BLaER1 treated with 17β-estradiol and CSF1 and Interleukin-3, amounts not matched to agents 10 nM and 100 nM (cell line): Measurements from ENCODE around the gene ABHD17A.
"Not testable (repeated sequence)": the region's sequence is repeated elsewhere in the genome, so short reads cannot be mapped to it uniquely, and the experiment has no call there.

Experiments used
- H3K27ac ChIP-seq, 11 experiments: shearing (Covaris generic); formaldehyde crosslinking; 2 replicates each; pipeline ENCODE4 v1.8.1; 2022
- H3K27me3 ChIP-seq, 11 experiments: shearing (Covaris generic); formaldehyde crosslinking; 2 replicates each; pipeline ENCODE4 v1.8.1; 2022
- H3K36me3 ChIP-seq, 11 experiments: shearing (Covaris generic); formaldehyde crosslinking; 2 replicates each; pipeline ENCODE4 v1.8.1; 2022
- H3K4me1 ChIP-seq, 10 experiments: shearing (Covaris generic); formaldehyde crosslinking; 2 replicates each; pipeline ENCODE4 v1.8.1; 2022
- H3K4me2 ChIP-seq, 11 experiments: shearing (Covaris generic); formaldehyde crosslinking; 2 replicates each; pipeline ENCODE4 v1.8.1; 2022
- H3K4me3 ChIP-seq, 10 experiments: shearing (Covaris generic); formaldehyde crosslinking; 2 replicates each; pipeline ENCODE4 v1.8.1; 2022
- H3K9ac ChIP-seq, 11 experiments: shearing (Covaris generic); formaldehyde crosslinking; 2 replicates each; pipeline ENCODE4 v1.8.1; 2022
- H3K9me3 ChIP-seq, 11 experiments: shearing (Covaris generic); formaldehyde crosslinking; replicated peaks in 1 of 11; 2 replicates each; pipeline ENCODE4 v1.8.1; 2022
- H4K20me1 ChIP-seq, 11 experiments: shearing (Covaris generic); formaldehyde crosslinking; 2 replicates each; pipeline ENCODE4 v1.8.1; 2022
- Cebpa-rat ChIP-seq, 11 experiments: shearing (Covaris generic); IDR thresholded peaks; 2 replicates each; pipeline ENCODE4 v1.8.1; 2022

The ABHD17A gene

DNA sequence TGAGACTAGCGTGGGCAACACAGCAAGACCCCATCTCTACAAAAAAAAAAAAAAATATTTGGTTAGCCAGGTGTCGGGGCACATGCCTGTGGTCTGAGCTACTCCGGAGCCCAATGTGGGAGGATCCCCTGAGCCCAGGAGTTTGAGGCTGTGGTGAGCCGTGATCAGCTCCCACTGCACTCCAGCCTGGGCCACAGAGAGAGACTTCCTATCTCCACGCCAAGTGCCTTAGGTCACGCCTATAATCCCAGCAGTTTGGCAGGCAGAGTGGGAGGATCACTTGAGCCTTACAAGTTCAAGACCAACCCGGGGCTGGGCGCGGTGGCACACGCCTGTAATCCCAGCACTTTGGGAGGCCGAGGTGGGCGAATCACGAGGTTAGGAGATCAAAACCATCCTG lies 11.2 kb upstream of the ABHD17A start:
- Histone ChIP-seq H3K36me3 (no peaks in the 10 kb centered on the region), H3K9ac (peak overlapping the region; percentile 60 to 80 (median 73); a peak in 20 of 22 replicates), H4K20me1 (no peaks in the 10 kb centered on the region), H3K27me3 (no peaks in the 10 kb centered on the region), H3K9me3 (no peaks in the 10 kb centered on the region), H3K27ac (peak overlapping the region; percentile 71 to 91 (median 82)), H3K4me3 (peak overlapping the region in 5 of 10 experiments; percentile 30 to 57 (median 43); a peak in 3 of 20 replicates), H3K4me1 (peaks cover 41 to 71% (median 65%) of the 10 kb centered on the region in 10 experiments), H3K4me2 (peak overlapping the region; percentile 65 to 92 (median 83))
- TF ChIP-seq Cebpa-rat (IDR thresholded peaks at IDR 0.05): no peak

DNA sequence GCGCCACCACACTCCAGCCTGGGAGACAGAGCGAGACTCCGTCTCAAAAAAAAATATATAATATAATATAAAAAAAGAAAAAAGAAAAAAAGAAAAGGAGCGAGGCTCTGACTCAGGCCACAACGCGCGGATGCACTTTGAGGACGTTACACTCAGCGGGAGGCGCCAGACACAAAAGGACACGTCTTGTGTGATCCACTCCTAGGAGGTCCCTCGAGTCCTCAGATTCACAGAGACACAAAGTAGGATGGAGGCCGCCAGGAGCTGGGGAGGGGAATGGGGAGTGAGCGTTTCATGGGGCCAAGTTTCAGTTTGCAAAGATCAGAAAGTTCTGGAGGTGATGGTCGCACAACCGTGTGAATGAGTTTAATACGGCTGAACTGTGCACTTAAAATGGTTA lies 8.5 kb upstream of the ABHD17A start:
- H3K36me3 ChIP-seq: no peaks in the 10 kb centered on the region
- no peaks in the 10 kb centered on the region for H3K9me3 ChIP-seq
- peaks cover 36 to 67% (median 60%) of the 10 kb centered on the region in 10 experiments for H3K4me1 ChIP-seq
- no peak overlapping the region for H3K9ac ChIP-seq
- no peaks in the 10 kb centered on the region for H3K27me3 ChIP-seq
- peak overlapping the region in 6 of 11 experiments; percentile 8 to 87 (median 58); a peak in 6 of 22 replicates for H3K4me2 ChIP-seq
- peak overlapping the region in 4 of 11 experiments; percentile 22 to 84 (median 28); a peak in 5 of 22 replicates for H3K27ac ChIP-seq
- H3K4me3 ChIP-seq: no peak overlapping the region
- no peaks in the 10 kb centered on the region for H4K20me1 ChIP-seq
- no peak for TF ChIP-seq Cebpa-rat (IDR thresholded peaks at IDR 0.05)

DNA sequence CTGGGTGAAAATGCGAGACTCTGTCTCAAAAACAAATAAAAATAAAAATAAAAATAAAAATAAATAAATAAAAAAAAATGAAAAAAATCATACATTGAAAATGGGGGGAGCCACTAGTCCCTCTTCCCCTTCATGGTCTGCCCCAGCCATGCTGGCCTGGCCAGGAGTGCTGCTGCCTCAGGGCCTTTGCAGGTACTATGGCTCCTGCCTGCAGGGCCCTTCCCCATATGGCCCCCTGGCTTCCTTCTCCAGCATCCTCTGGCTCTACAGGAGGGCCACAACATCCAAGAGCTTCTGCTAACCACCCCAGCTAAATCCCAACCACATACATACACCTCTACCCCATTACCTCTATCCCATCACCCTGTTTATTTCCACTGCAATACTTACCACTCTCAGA lies 4.6 kb upstream of the ABHD17A start:
- Histone ChIP-seq H3K27ac (0 out of 22 replicates have a peak overlapping the region, but pooled peaks of 1 of the 11 experiments have one; percentile 6), H3K4me3 (no peak overlapping the region), H3K9me3 (no peaks in the 10 kb centered on the region), H3K27me3 (no peaks in the 10 kb centered on the region), H3K4me1 (peaks cover 27 to 53% (median 46%) of the 10 kb centered on the region in 10 experiments), H3K36me3 (no peaks in the 10 kb centered on the region), H4K20me1 (peaks cover 0 to 2% (median 1%) of the 10 kb centered on the region in 11 experiments; a peak in 14 of 22 replicates), H3K4me2 (no peak overlapping the region), H3K9ac (no peak overlapping the region)
- TF ChIP-seq Cebpa-rat (IDR thresholded peaks at IDR 0.05): no peak

DNA sequence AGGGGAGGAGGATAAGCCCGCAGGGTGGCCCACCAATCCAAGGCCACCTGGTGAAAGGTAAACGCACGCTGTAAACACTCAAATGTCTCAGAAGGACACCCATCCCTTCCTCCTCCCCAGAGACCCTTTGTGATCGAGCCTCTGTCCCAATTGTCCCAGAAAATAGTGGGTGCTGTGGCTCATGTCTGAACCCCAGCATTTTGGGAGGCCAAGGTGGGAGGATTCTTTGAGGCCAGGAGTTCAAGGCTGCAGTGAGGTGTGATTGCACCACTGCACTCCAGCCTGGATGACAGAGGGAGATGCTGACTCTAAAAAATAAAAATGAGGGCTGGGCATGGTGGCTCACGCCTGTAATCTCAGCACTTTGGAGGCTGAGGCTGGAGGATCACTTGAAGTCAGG lies 3.1 kb upstream of the ABHD17A start:
- peak overlapping the region in 1 of 11 experiments; percentile 61; a peak in 1 of 22 replicates for H3K27ac ChIP-seq
- H3K4me1 ChIP-seq: peaks cover 28 to 53% (median 44%) of the 10 kb centered on the region in 10 experiments
- no peaks in the 10 kb centered on the region for H3K27me3 ChIP-seq
- no peaks in the 10 kb centered on the region for H3K9me3 ChIP-seq
- H3K4me3 ChIP-seq: no peak overlapping the region
- TF ChIP-seq Cebpa-rat (IDR thresholded peaks at IDR 0.05): no peak
- H4K20me1 ChIP-seq: peaks cover 14 to 17% (median 17%) of the 10 kb centered on the region in 11 experiments
- H3K4me2 ChIP-seq: no peak overlapping the region
- 0 out of 22 replicates have a peak, but pooled peaks cover 0 to under 1% (median 0%) of the 10 kb centered on the region in 11 experiments for H3K36me3 ChIP-seq
- 0 out of 22 replicates have a peak overlapping the region, but pooled peaks of 1 of the 11 experiments have one; percentile 29 for H3K9ac ChIP-seq

DNA sequence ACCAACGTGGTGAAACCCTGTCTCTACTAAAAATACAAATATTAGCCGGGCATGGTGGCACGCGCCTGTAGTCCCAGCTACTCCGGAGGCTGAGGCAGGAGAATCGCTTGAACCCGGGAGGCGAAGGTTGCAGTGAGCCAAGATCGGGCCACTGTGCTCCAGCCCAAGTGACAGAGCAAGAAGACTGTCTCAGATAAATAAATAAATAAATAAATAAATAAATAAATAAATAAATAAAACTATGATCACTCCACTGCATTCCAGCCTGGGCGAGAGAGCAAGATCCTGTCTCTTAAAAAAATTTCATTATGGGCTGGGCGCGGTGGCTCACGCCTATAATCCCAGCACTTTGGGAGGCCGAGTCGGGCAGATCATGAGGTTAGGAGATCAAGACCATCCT lies 1.1 kb upstream of the ABHD17A start:
- H4K20me1 ChIP-seq: peaks cover 26 to 36% (median 34%) of the 10 kb centered on the region in 11 experiments
- not testable (repeated sequence) for H3K27me3 ChIP-seq, H3K36me3 ChIP-seq, H3K4me3 ChIP-seq, H3K9me3 ChIP-seq, H3K9ac ChIP-seq
- peak overlapping the region in 1 of 11 experiments; percentile 61; a peak in 1 of 22 replicates for H3K27ac ChIP-seq
- peaks cover 47 to 58% (median 53%) of the 10 kb centered on the region in 10 experiments for H3K4me1 ChIP-seq
- H3K4me2 ChIP-seq: peak overlapping the region in 9 of 11 experiments; percentile 26 to 56 (median 41); a peak in 12 of 22 replicates

DNA sequence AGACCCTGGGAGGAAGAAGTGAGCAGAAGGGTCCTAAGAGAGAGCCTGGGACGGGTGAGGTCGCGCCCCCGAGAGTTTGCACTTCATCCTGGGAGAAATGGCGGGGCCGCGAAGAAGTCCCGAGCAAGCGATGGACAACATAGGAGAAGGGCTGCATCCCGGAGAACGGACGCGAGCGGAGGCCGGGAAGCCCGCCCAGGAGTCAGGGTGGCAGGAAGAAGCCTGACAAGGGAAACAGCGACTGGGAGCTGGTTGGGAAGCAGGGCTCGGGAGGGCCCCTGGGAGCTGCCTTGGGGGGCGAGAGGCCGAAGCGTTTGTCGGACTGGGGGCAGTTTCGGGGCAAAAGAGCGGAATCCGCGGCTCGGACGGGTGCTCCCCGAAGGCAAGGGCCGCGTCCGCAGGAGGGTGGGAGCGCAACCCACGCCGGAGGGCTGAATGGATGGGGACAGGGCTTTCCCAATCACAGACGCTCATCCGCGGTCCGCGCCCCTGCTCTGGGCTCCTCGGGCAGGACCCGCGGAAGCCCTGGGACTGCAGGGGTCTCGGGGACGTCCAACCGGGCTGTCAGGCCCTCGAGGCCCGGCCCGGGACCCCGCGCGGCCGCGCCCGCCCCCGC lies 469 bp downstream of the ABHD17A start:
- peak overlapping the region; percentile 75 to 89 (median 84) for H3K27ac ChIP-seq
- TF ChIP-seq Cebpa-rat (IDR thresholded peaks at IDR 0.05): no peak
- H3K9me3 ChIP-seq: no peaks in the 10 kb centered on the region
- H3K4me3 ChIP-seq: peak overlapping the region; percentile 85 to 99 (median 97)
- peaks cover 38 to 50% (median 45%) of the 10 kb centered on the region in 11 experiments for H4K20me1 ChIP-seq
- H3K4me2 ChIP-seq: peak overlapping the region; percentile 95 to 100 (median 99)
- H3K36me3 ChIP-seq: peaks cover 0 to 18% (median 11%) of the 10 kb centered on the region in 11 experiments; a peak in 13 of 22 replicates
- H3K9ac ChIP-seq: peak overlapping the region; percentile 86 to 96 (median 93)
- no peaks in the 10 kb centered on the region for H3K27me3 ChIP-seq
- H3K4me1 ChIP-seq: peaks cover 55 to 70% (median 64%) of the 10 kb centered on the region in 10 experiments

DNA sequence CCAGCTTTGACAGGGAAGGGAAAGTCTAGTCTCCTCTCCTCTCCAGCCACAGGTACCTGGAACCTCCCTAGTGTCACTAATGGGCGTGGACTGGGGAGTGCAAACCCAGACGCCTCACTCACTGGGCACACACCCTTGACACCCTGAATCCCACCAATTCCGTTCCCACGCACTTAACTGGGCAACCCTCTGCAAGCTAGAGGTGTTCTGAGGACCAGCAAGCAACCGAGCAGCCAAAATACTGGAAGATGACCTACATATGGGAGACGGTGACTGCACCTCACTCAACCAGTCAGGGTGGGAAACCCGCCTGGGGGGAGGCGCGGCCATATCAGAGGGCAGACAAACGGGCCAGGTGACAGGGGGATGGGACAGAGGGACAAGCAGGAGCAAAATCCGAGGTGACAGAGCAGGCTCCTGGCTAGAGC lies 991 bp downstream of the ABHD17A start:
- peaks cover 0 to 19% (median 11%) of the 10 kb centered on the region in 11 experiments; a peak in 13 of 22 replicates for H3K36me3 ChIP-seq
- H3K9ac ChIP-seq: peak overlapping the region; percentile 86 to 96 (median 93)
- peaks cover 38 to 50% (median 45%) of the 10 kb centered on the region in 11 experiments for H4K20me1 ChIP-seq
- H3K4me1 ChIP-seq: peaks cover 55 to 70% (median 64%) of the 10 kb centered on the region in 10 experiments
- H3K9me3 ChIP-seq: no peaks in the 10 kb centered on the region
- H3K4me2 ChIP-seq: peak overlapping the region; percentile 95 to 100 (median 99)
- no peaks in the 10 kb centered on the region for H3K27me3 ChIP-seq
- TF ChIP-seq Cebpa-rat (IDR thresholded peaks at IDR 0.05): no peak
- peak overlapping the region; percentile 85 to 99 (median 97) for H3K4me3 ChIP-seq
- H3K27ac ChIP-seq: peak overlapping the region; percentile 75 to 89 (median 84); a peak in 21 of 22 replicates

DNA sequence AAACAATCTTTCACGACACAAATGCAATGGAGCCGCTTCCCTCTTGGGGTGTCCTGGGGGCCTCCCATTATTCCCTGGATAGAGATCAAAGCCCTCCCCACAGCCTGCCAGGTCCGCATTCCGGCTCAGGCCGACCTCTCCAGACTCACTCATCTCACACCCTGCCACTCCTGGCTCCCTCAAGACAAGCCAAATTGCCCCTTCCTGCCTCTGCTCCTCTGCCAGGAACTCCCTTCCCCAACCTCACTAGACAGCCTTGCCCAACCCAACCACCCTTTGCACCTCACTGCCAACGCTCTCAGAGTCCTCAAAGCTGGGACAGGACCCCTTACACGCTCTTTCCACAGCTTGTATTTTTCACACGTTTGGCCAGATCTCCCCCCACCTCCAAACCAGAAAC lies 1.5 kb downstream of the ABHD17A start:
- peaks cover 0 to 19% (median 11%) of the 10 kb centered on the region in 11 experiments; a peak in 13 of 22 replicates for H3K36me3 ChIP-seq
- peaks cover 55 to 70% (median 64%) of the 10 kb centered on the region in 10 experiments for H3K4me1 ChIP-seq
- TF ChIP-seq Cebpa-rat (IDR thresholded peaks at IDR 0.05): no peak
- no peaks in the 10 kb centered on the region for H3K9me3 ChIP-seq
- peaks cover 38 to 50% (median 45%) of the 10 kb centered on the region in 11 experiments for H4K20me1 ChIP-seq
- peak overlapping the region; percentile 85 to 99 (median 97) for H3K4me3 ChIP-seq
- peak overlapping the region; percentile 75 to 89 (median 84); a peak in 19 of 22 replicates for H3K27ac ChIP-seq
- no peaks in the 10 kb centered on the region for H3K27me3 ChIP-seq
- peak overlapping the region; percentile 86 to 96 (median 93) for H3K9ac ChIP-seq
- H3K4me2 ChIP-seq: peak overlapping the region; percentile 95 to 100 (median 99)
